Neural progenitor cell (in vitro differentiated cells): ENCODE measurements around the gene LOXHD1. TPM values are rescaled to one million over a fixed set of nuclear protein-coding genes. Genes with fewer than 3 reads are reported as not detected.

Experiments
- DNase-seq: peaks from one replicate; pipeline ENCODE4 v3.0.0-alpha.2; 2016; ENCODE audit warnings: low spot score
- H2AFZ ChIP-seq: fragments of 200-600 bp; sonication (generic); replicated peaks from 2 replicates; pipeline ENCODE4 v1.6.1; 2016; ENCODE audit warnings: antibody characterized with exemption
- H3F3A ChIP-seq: fragments of 200-600 bp; sonication (generic); 2 replicates; pipeline ENCODE4 v1.6.1; 2016; ENCODE audit warnings: antibody characterized with exemption, low read depth
- H3K27ac ChIP-seq: fragments of 200-600 bp; sonication (generic); 2 replicates; pipeline ENCODE4 v1.5.1; 2016; ENCODE audit warnings: mild to moderate bottlenecking
- H3K27me3 ChIP-seq: fragments of 200-600 bp; sonication (generic); 2 replicates; pipeline ENCODE4 v1.6.1; 2016; ENCODE audit warnings: mild to moderate bottlenecking, moderate library complexity
- H3K36me3 ChIP-seq: fragments of 200-600 bp; sonication (generic); 2 replicates; pipeline ENCODE4 v1.5.1; 2016
- H3K4me1 ChIP-seq: fragments of 200-600 bp; sonication (generic); 2 replicates; pipeline ENCODE4 v1.6.1; 2016; ENCODE audit warnings: mixed run types
- H3K4me2 ChIP-seq: fragments of 200-600 bp; sonication (generic); 2 replicates; pipeline ENCODE4 v1.6.1; 2016
- H3K4me3 ChIP-seq: fragments of 200-600 bp; sonication (generic); 2 replicates; pipeline ENCODE4 v1.5.1; 2016
- H3K79me2 ChIP-seq: fragments of 200-600 bp; sonication (generic); 2 replicates; pipeline ENCODE4 v1.6.1; 2016; ENCODE audit warnings: low read depth
- H3K9ac ChIP-seq: fragments of 200-600 bp; sonication (generic); 2 replicates; pipeline ENCODE4 v1.6.1; 2016
- H3K9me3 ChIP-seq: fragments of 200-600 bp; sonication (generic); 2 replicates; pipeline ENCODE4 v1.5.1; 2016; ENCODE audit warnings: low read depth
- H4K20me1 ChIP-seq: fragments of 200-600 bp; sonication (generic); 2 replicates; pipeline ENCODE4 v1.6.1; 2016; ENCODE audit warnings: low read depth
- H3K27ac Mint-ChIP-seq: 3 replicates; pipeline ENCODE4 v1.8.0; 2021; ENCODE audit warnings: mixed read lengths
- H3K27me3 Mint-ChIP-seq: 2 replicates; pipeline ENCODE4 v1.8.0; 2022; ENCODE audit warnings: low read depth, mild to moderate bottlenecking, inconsistent platforms, moderate library complexity, mixed read lengths; ENCODE audit not compliant: insufficient read depth
- H3K36me3 Mint-ChIP-seq: 3 replicates; pipeline ENCODE4 v1.8.0; 2021; ENCODE audit warnings: mixed read lengths
- H3K4me1 Mint-ChIP-seq: 3 replicates; pipeline ENCODE4 v1.8.0; 2021; ENCODE audit warnings: mixed read lengths
- H3K4me3 Mint-ChIP-seq: 3 replicates; pipeline ENCODE4 v1.8.0; 2021; ENCODE audit warnings: mild to moderate bottlenecking, moderate library complexity, mixed read lengths
- H3K9me3 Mint-ChIP-seq: 3 replicates; pipeline ENCODE4 v1.8.0; 2020; ENCODE audit warnings: mixed read lengths
- CTCF ChIP-seq: fragments of 200-600 bp; sonication (generic); IDR thresholded peaks from 2 replicates; pipeline ENCODE4 v1.5.1; 2017; ENCODE audit warnings: antibody characterized with exemption, mild to moderate bottlenecking
- EZH2 ChIP-seq: fragments of 200-600 bp; sonication (generic); IDR thresholded peaks from 2 replicates; pipeline ENCODE4 v1.6.1; 2017; ENCODE audit warnings: antibody characterized with exemption, mild to moderate bottlenecking, moderate library complexity
- EZH2phosphoT487 ChIP-seq: fragments of 200-600 bp; sonication (generic); IDR thresholded peaks from 2 replicates; pipeline ENCODE4 v1.6.1; 2017; ENCODE audit warnings: antibody characterized with exemption
- total RNA-seq: library from RNA; depleted of rRNA; stranded (reverse); fragments of >200 nt; gene quantifications from 2 replicates; pipeline ENCODE4 v1.2.3, GENCODE V29; 2015; ENCODE audit warnings: low replicate concordance

LOXHD1 gene
- total RNA-seq, 1 donor from 2014 or later, result not detected

- H3K27me3 Mint-ChIP-seq, result peaks cover 3% of the 10 kb centered on the region
- no peak overlapping the region for H3K9ac ChIP-seq
- H3K4me1 Mint-ChIP-seq, result peaks cover 2% of the 10 kb centered on the region
- DNase-seq, result peak; percentile 70
- no peak overlapping the region for H3K4me3 Mint-ChIP-seq
- no peak overlapping the region for H3K4me2 ChIP-seq
- H3F3A ChIP-seq, result no peaks in the 10 kb centered on the region
- no peaks in the 10 kb centered on the region for H3K79me2 ChIP-seq
- H3K27ac ChIP-seq, result no peak overlapping the region
- H3K9me3 ChIP-seq, result no peaks in the 10 kb centered on the region
- H3K4me1 ChIP-seq, result no peaks in the 10 kb centered on the region
- H3K4me3 ChIP-seq, result no peak overlapping the region
- no peaks in the 10 kb centered on the region for H3K27me3 ChIP-seq
- no peak overlapping the region for H3K27ac Mint-ChIP-seq
- no peaks in the 10 kb centered on the region for H3K36me3 Mint-ChIP-seq
- no peaks in the 10 kb centered on the region for H3K36me3 ChIP-seq
- peaks cover 3% of the 10 kb centered on the region for H3K9me3 Mint-ChIP-seq
- TF ChIP-seq CTCF (peak; percentile 50), EZH2 (no peak), EZH2phosphoT487 (no peak)
- H2AFZ ChIP-seq, result no peak overlapping the region
- peaks cover 3% of the 10 kb centered on the region for H4K20me1 ChIP-seq
Observed at GRCh38 chr18:46518438-46518837, 138.6 kb downstream of the LOXHD1 start.

GRCh38 chr18:46516555-46516954, 140.5 kb downstream of the LOXHD1 start:
- H3K4me1 ChIP-seq, result no peaks in the 10 kb centered on the region
- no peaks in the 10 kb centered on the region for H3K36me3 Mint-ChIP-seq
- H3K27ac ChIP-seq, result no peak overlapping the region
- H3K9ac ChIP-seq, result no peak overlapping the region
- peaks cover 2% of the 10 kb centered on the region for H3K4me1 Mint-ChIP-seq
- H3K4me3 Mint-ChIP-seq, result no peak overlapping the region
- no peak overlapping the region for H3K4me3 ChIP-seq
- peaks cover 3% of the 10 kb centered on the region for H4K20me1 ChIP-seq
- no peak for TF ChIP-seq CTCF
- no peaks in the 10 kb centered on the region for H3K36me3 ChIP-seq
- no peaks in the 10 kb centered on the region for H3F3A ChIP-seq
- DNase-seq, result no peak
- H3K9me3 Mint-ChIP-seq, result no peaks in the 10 kb centered on the region
- no peak overlapping the region for H3K4me2 ChIP-seq
- peaks cover 6% of the 10 kb centered on the region for H3K27me3 Mint-ChIP-seq
- no peak overlapping the region for H2AFZ ChIP-seq
- H3K79me2 ChIP-seq, result no peaks in the 10 kb centered on the region
- no peaks in the 10 kb centered on the region for H3K27me3 ChIP-seq
- H3K9me3 ChIP-seq, result no peaks in the 10 kb centered on the region
- H3K27ac Mint-ChIP-seq, result no peak overlapping the region

GRCh38 chr18:46510386-46510785, 146.6 kb downstream of the LOXHD1 start:
- H3K9ac ChIP-seq, result no peak overlapping the region
- H3K4me3 ChIP-seq, result no peak overlapping the region
- H3K27me3 ChIP-seq, result no peaks in the 10 kb centered on the region
- H3F3A ChIP-seq, result no peaks in the 10 kb centered on the region
- no peaks in the 10 kb centered on the region for H3K4me1 Mint-ChIP-seq
- no peak overlapping the region for H3K27ac ChIP-seq
- no peak overlapping the region for H3K4me2 ChIP-seq
- H2AFZ ChIP-seq, result no peak overlapping the region
- no peaks in the 10 kb centered on the region for H3K9me3 ChIP-seq
- no peaks in the 10 kb centered on the region for H3K79me2 ChIP-seq
- no peaks in the 10 kb centered on the region for H4K20me1 ChIP-seq
- peaks cover 14% of the 10 kb centered on the region for H3K27me3 Mint-ChIP-seq
- no peak overlapping the region for H3K4me3 Mint-ChIP-seq
- H3K36me3 Mint-ChIP-seq, result no peaks in the 10 kb centered on the region
- H3K9me3 Mint-ChIP-seq, result no peaks in the 10 kb centered on the region
- no peaks in the 10 kb centered on the region for H3K36me3 ChIP-seq
- no peak overlapping the region for H3K27ac Mint-ChIP-seq
- DNase-seq, result no peak
- no peak for TF ChIP-seq EZH2
- TF ChIP-seq CTCF, result no peak
- TF ChIP-seq EZH2phosphoT487, result no peak
- no peaks in the 10 kb centered on the region for H3K4me1 ChIP-seq

- DNase-seq, result no peak
- Histone ChIP-seq H3F3A (no peaks in the 10 kb centered on the region), H3K36me3 (no peaks in the 10 kb centered on the region), H3K79me2 (no peaks in the 10 kb centered on the region), H4K20me1 (no peaks in the 10 kb centered on the region), H3K4me3 (no peak overlapping the region), H3K4me2 (no peak overlapping the region), H3K4me1 (no peaks in the 10 kb centered on the region), H3K27me3 (no peaks in the 10 kb centered on the region), H2AFZ (no peak overlapping the region), H3K9ac (no peak overlapping the region), H3K27ac (no peak overlapping the region), H3K9me3 (no peaks in the 10 kb centered on the region)
- TF ChIP-seq EZH2 (no peak), EZH2phosphoT487 (no peak), CTCF (no peak)
- no peak overlapping the region for H3K27ac Mint-ChIP-seq
- H3K4me1 Mint-ChIP-seq, result no peaks in the 10 kb centered on the region
- H3K36me3 Mint-ChIP-seq, result no peaks in the 10 kb centered on the region
- H3K9me3 Mint-ChIP-seq, result no peaks in the 10 kb centered on the region
- H3K27me3 Mint-ChIP-seq, result peaks cover 14% of the 10 kb centered on the region
- H3K4me3 Mint-ChIP-seq, result no peak overlapping the region
Observed at GRCh38 chr18:46509530-46509929, 147.5 kb downstream of the LOXHD1 start.
